Left colon (tissue), 2 donors: Measurements from ENCODE around the gene KRTAP2-2. TPM values are rescaled to one million over a fixed set of nuclear protein-coding genes. Genes with fewer than 3 reads are reported as not detected.
"Not testable (repeated sequence)": the region's sequence is repeated elsewhere in the genome, so short reads cannot be mapped to it uniquely, and the experiment has no call there.

Experiments used
- ATAC-seq: fragments of 200-7000 bp; cut with Tn5 transposase; one replicate; pipeline ENCODE4 v1.9.1; 2020; ENCODE audit warnings: mild to moderate bottlenecking, moderate library complexity
- DNase-seq, 2 donors: peaks; one replicate each; pipeline ENCODE4 v3.0.0-alpha.2; 2020
- intact Hi-C, 2 donors: fragments of 100-400 bp; cut with DNase I in 1 of 2; cut with micrococcal nuclease in 1 of 2; formaldehyde crosslinking; loops; one replicate each; pipeline versions ENCODE4 v1.11.2 to v1.14.0; 2022; cut with DNase I, micrococcal nuclease
- long read RNA-seq: library from polyadenylated mRNA; unstranded; transcript quantifications from one replicate; pipeline ENCODE4 v2.0.0, GENCODE V29; 2021
- total RNA-seq, 2 donors: library from RNA; stranded (reverse); fragmentation: NEBNext Ultra II Directional; extraction: Animal tissue kit (Norgen Biotek cat#: 25700); gene quantifications; one replicate each; pipeline ENCODE4 v1.2.1, GENCODE V29; 2021
- donor health status: DM: no; HTN: no; CAD: no.
- donor health status: DM: yes; HTN: yes; CAD: no.

Gene KRTAP2-2, protein sequence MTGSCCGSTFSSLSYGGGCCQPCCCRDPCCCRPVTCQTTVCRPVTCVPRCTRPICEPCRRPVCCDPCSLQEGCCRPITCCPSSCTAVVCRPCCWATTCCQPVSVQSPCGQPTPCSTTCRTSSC
- not detected for total RNA-seq
- long read RNA-seq = 0 reads

DNA sequence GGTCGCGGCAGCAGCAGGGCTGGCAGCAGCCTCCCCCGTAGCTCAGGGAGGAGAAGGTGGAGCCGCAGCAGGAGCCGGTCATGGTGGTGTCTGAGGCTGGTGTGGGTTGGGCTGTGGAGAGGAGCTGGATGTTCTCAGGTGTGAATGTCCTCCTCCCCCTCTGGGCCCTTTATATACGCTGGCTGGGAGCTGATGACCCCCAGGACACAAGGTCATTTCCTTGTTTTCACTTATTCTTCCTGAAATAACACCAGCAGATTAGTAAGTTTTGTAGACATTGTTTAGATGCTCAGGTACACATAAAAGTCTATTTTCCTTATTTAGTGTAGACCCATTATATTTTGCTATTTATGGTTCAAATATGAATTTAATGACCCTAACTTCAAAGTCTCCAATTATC lies at the start of gene KRTAP2-2:
Gene KRTAP2-2 (minus strand): TSS at position 101 of the 400 bp plus-strand sequence. CDS start 19 bp downstream, at position 82.
- ATAC-seq, intact Hi-C loops, DNase-seq: not testable (repeated sequence)

DNA sequence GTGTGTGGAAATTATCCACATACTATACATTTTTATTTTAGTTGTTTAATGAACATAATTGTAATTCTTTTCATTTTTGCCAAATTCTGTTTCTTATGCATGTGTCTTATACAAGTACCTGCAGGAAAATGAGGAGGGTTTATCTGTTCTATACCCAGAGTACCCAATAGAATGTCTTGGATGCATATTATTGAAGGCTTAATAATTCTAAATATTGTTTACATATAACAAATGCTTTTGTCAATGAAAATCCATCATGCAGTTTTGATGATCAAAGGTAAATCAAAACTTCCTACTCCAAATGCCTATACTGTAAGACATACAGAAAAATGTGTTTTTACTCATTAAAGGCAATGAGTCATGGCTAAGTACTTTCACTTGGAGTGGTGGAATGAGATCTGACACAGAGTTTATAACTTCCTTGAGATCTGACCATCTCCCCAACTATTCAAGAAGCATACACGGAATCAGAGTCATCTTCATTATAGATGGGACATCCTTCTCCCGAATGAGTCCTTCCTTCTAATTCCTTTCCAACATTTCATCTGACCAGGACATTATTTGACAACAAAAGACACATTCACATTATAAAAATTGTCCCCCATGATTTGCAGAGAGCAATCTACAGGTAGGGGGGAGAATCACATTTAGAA lies 49.5 kb upstream of the KRTAP2-2 start:
- ATAC-seq, intact Hi-C loops, DNase-seq: not testable (repeated sequence)

- ATAC-seq (no peak), DNase-seq (no peak)
- intact Hi-C loops = no loop called here
Observed at GRCh38 chr17:41103896-41104295, 48.9 kb upstream of the KRTAP2-2 start.

DNA sequence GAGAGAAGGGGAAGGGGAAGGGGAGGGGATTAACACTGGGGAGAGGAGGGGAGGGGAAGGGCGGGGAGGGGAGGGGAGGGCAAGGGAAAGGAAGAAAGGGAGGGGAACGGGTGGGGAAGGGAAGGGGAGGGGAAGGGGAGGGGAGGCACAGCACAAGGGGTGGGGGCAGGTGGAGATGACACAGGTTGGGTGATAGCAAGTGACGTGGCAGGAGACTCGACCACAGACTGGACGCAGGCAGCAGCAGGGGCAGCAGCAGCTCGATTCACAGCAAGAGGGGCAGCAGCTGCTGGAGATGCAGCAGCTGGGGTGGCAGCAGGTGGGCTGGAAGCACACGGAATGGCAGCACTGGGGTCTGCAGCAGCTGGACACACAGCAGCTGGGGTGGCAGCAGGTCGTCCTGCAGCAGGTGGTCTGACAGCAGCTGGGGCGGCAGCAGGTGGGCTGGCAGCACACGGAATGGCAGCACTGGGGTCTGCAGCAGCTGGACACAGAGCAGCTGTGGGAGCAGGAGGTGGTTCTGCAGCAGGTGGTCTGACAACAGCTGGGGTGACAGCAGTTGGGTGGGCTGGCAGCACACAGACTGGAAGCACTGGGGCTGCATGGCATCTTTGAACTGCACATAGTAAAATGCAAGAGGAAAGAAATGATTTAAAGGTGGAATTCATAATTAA lies 46.7 kb upstream of the KRTAP2-2 start, which contains the start of gene KRTAP4-16:
Gene KRTAP4-16 (minus strand): TSS at position 624 of the 674 bp plus-strand sequence. CDS start 0 bp downstream, at position 624.
- ATAC-seq (no peak), DNase-seq (no peak)
- intact Hi-C loops = no loop called here

- ATAC-seq, intact Hi-C loops, DNase-seq: not testable (repeated sequence)
Observed at GRCh38 chr17:41099682-41100480, 44.9 kb upstream of the KRTAP2-2 start.

DNA sequence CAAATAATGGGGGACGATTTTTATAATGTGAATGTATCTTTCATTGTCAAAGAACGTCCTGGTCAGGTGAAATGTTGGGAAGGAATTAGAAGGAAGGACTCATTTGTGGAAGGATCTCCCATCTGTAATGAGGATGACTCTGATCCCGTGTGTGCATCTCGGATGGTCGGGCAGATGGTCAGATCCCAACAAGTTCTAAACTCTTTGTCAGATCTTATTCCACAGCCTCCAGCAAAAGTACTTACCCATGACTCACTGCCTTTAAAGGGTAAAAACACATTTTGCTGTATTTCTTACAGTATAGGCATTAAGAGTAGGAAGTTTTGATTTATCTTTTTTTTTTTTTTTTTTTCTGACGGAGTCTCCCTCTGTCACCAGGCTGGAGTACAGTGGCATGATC lies 43.5 kb upstream of the KRTAP2-2 start:
- DNase-seq (no peak), ATAC-seq (no peak)
- intact Hi-C loops = no loop called here

- no peak for ATAC-seq
- DNase-seq = no peak
- intact Hi-C loops = no loop called here
Observed at GRCh38 chr17:41098042-41098441, 43.0 kb upstream of the KRTAP2-2 start, which contains the start of gene KRTAP4-8. TSS of gene KRTAP4-8 (minus strand) at chr17:41098142. CDS start at chr17:41098084, 58 bp downstream.

DNA sequence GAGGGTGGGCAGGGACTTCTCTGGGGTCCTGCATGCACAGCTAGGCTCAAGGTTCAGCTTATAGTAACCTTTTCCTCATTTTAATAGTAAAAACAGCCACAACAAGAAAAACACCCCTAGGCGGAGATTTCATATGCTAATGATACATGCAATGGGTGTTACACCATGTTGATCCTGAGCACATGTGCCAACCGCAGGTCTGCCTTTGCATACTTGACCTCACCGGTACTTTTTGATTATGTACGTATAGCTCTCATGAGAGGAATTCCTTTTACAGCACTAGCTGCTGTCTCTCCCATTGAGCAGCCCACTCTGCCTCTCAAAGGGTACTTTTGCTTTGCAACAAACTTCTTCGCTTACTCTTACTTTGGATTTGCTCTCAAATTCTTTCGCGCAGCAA lies 41.0 kb upstream of the KRTAP2-2 start:
- ATAC-seq (no peak), DNase-seq (no peak)
- intact Hi-C loops = no loop called here

GRCh38 chr17:41088760-41089352 lies 33.8 kb upstream of the KRTAP2-2 start:
- ATAC-seq, intact Hi-C loops, DNase-seq: not testable (repeated sequence)

DNA sequence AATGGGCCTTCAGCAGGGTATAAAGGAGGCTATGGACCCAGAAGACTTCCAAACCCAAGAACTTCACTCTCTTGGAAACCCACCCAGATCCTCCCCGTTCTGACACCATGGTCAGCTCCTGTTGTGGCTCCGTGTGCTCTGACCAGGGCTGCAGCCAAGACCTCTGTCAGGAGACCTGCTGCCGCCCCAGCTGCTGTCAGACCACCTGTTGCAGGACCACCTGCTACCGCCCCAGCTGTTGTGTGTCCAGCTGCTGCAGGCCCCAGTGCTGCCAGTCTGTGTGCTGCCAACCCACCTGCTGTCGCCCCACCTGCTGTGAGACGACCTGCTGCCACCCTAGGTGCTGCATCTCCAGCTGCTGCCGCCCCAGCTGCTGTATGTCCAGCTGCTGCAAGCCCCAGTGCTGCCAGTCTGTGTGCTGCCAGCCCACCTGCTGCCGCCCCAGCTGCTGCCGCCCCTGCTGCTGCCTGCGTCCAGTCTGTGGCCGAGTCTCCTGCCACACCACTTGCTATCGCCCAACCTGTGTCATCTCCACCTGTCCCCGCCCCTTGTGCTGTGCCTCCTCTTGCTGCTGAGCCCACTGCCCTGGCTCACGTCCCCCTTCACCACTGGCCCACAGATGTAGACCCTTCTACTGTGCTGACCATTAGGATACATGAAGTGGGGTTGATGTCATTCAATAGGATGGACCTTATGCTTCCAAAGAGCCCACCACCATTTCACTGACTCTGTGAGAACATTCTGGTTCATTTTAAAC lies 29.2 kb upstream of the KRTAP2-2 start, which contains the start of gene KRTAP4-7:
Gene KRTAP4-7 (plus strand): TSS at position 51 of the 757 bp plus-strand sequence. CDS start 57 bp downstream, at position 108.
- not testable (repeated sequence) for DNase-seq, ATAC-seq

GRCh38 chr17:41083427-41083826 lies 28.4 kb upstream of the KRTAP2-2 start:
- intact Hi-C loops, ATAC-seq, DNase-seq: not testable (repeated sequence)

More for the DNA sequence above, 29.2 kb upstream of the KRTAP2-2 start, which contains the start of gene KRTAP4-7:
- intact Hi-C loops = not testable (repeated sequence)

DNA sequence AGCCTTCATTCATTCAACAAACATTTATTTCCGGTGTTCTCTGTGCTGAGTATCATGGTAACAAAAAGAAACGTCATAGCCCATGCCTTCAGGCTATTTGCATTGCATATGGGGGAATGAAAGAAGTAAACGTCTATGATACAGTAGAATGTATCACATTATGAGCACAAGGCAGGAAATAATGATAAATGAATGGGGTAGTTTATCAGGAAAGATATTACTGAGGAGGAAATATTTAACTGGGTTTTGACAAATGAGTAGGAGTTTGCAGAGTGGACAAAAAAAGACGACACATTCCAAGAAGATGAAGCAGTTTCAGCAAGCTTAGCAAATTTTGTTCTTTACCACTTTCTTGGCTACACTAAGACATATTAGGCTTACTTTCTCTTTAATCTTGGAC lies 27.6 kb upstream of the KRTAP2-2 start:
- no peak for ATAC-seq
- no peak for DNase-seq
- intact Hi-C loops = no loop called here

DNA sequence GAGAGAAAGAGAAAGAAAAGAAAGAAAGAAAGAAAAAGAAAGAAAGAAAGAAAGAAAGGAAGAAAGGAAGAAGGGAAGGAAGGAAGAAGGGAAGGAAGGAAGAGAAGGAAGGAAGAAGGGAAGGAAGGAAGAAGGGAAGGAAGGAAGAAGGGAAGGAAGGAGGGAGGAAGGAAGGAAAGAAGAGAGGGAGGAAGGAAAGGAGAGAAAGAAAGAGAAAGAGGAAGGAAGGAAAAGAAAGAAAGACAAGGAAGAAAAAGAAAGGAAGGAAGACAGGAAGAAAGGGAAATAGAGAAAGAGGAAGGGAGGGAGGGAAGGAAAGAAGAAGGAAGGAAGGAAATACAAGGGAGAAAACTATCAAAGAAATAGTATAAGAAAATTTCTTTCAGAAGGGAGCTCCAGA lies 21.8 kb upstream of the KRTAP2-2 start:
- intact Hi-C loops = no loop called here
- DNase-seq = no peak
- ATAC-seq = no peak

- ATAC-seq (no peak), DNase-seq (no peak)
- intact Hi-C loops = no loop called here
Observed at GRCh38 chr17:41073676-41074075, 18.6 kb upstream of the KRTAP2-2 start.

- intact Hi-C loops = no loop called here
- DNase-seq = no peak
Observed at GRCh38 chr17:41071606-41072360, 16.8 kb upstream of the KRTAP2-2 start.

GRCh38 chr17:41069031-41069430 lies 14.0 kb upstream of the KRTAP2-2 start:
- DNase-seq (no peak), ATAC-seq (no peak)
- intact Hi-C loops = no loop called here

More at GRCh38 chr17:41071606-41072360, 16.8 kb upstream of the KRTAP2-2 start:
- ATAC-seq = no peak

DNA sequence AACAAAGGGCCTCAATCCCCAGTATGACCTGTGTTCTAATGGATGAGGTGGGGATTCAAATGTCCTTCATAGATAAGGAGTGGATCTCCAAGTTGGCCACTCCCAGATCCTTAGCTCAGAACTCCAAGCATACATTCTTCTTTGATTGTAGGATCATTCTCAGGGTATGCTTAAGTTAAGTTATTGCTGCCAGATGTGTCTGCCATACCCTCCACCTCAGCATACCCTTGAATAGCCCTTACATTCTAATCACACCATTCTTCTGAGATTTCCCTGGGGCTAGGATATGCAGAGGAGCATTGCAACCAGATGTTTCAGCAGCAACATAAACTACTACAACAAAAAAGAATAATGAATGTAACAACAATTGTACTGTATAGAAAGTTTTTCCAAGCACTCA lies 12.3 kb upstream of the KRTAP2-2 start:
- intact Hi-C loops = no loop called here
- ATAC-seq (no peak), DNase-seq (no peak)
